ENCODE results near the gene NFIA. TPM values are rescaled to one million over a fixed set of nuclear protein-coding genes. Genes with fewer than 3 reads are reported as not detected.

NFIA gene
- total RNA-seq, 2 donors from 2014 or later: 17.3 to 27.3 TPM

- no peaks in the 10 kb centered on the region for H3K27me3 Mint-ChIP-seq (ENCODE audit: low read depth)
- ATAC-seq (replicated peaks in 1 of 2): no peak
Observed at GRCh38 chr1:61392409-61393242, 310.3 kb downstream of the NFIA start.

GRCh38 chr1:61393575-61393974 lies 311.2 kb downstream of the NFIA start:
- no peaks in the 10 kb centered on the region for H3K9me3 Mint-ChIP-seq
- H3K27ac Mint-ChIP-seq: no peak overlapping the region
- H3K4me1 Mint-ChIP-seq (ENCODE audit: low read depth): peaks cover 3% of the 10 kb centered on the region
- no peak for ATAC-seq (replicated peaks in 1 of 2)
- DNase-seq: no peak
- peaks cover 0 to 2% of the 10 kb centered on the region in 2 donors for H3K36me3 Mint-ChIP-seq (ENCODE audit: insufficient read depth in 2 of 2)
- H3K27me3 Mint-ChIP-seq (ENCODE audit: low read depth): no peaks in the 10 kb centered on the region
- H3K4me3 Mint-ChIP-seq: no peak overlapping the region

More at GRCh38 chr1:61392409-61393242, 310.3 kb downstream of the NFIA start:
- no peak overlapping the region for H3K4me3 Mint-ChIP-seq
- DNase-seq: no peak
- H3K4me1 Mint-ChIP-seq (ENCODE audit: low read depth): peaks cover 13% of the 10 kb centered on the region
- no peaks in the 10 kb centered on the region for H3K9me3 Mint-ChIP-seq
- H3K36me3 Mint-ChIP-seq (ENCODE audit: insufficient read depth in 2 of 2): peaks cover 0 to 2% of the 10 kb centered on the region in 2 donors
- no peak overlapping the region for H3K27ac Mint-ChIP-seq

DNA sequence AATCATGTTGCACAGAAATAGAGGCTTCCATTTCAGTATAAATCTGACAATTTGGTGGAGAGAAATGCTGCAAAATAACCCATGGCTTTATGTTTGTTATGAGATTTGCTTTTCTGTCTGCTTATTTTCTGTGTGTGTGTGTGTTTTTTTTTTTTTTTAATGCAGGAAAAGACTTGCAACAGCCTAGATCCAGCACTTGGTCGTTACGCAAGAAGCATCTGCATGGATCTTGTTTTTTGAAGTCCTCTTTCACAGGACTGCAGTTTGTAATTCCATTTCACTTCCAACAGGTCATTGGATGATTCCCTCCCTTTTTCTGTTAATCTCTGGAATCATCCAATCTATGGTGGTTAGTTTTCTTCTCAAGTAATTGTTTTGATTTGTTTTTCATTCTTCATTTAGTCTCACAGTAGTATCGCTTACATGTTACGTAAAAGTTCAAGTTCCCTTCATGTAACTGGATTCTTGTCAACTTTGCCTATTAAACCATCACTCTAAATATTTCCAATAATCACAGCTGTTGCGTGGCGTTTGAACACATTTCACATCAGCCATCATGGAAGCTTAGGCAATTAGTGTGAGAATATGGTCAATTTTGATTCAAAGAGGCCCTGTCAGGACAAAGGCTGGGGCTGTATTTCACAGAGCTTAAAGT lies 312.9 kb downstream of the NFIA start:
- H3K27me3 Mint-ChIP-seq (ENCODE audit: low read depth): no peaks in the 10 kb centered on the region
- H3K36me3 Mint-ChIP-seq (ENCODE audit: insufficient read depth in 2 of 2): no peaks in the 10 kb centered on the region
- no peaks in the 10 kb centered on the region for H3K4me1 Mint-ChIP-seq (ENCODE audit: low read depth)
- H3K27ac Mint-ChIP-seq: no peak overlapping the region
- DNase-seq (no peak), ATAC-seq (replicated peaks in 1 of 2) (no peak)
- H3K4me3 Mint-ChIP-seq: no peak overlapping the region
- H3K9me3 Mint-ChIP-seq: no peaks in the 10 kb centered on the region

DNA sequence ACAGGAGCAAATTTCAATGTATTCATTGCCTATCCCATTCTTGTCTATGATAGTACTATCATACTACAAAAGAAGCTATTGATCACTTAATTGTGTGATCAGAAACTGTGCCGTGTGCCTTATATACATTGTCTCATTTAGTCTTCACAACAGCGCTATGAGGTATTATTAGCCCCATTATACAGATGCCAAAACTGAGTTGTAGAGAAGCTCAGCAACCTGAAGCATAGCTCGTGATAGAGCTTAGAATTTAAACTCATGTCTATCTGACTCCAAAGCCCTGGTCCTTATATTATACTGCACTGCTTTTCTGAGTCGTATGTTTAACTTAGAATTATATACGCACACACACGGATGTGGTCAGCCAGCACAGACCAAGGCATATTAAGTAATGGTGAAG lies 315.1 kb downstream of the NFIA start:
- Mint-ChIP-seq H3K9me3 (no peaks in the 10 kb centered on the region), H3K4me3 (no peak overlapping the region), H3K27ac (no peak overlapping the region), H3K36me3 (ENCODE audit: insufficient read depth in 2 of 2) (no peaks in the 10 kb centered on the region), H3K27me3 (ENCODE audit: low read depth) (no peaks in the 10 kb centered on the region), H3K4me1 (ENCODE audit: low read depth) (no peaks in the 10 kb centered on the region)
- ATAC-seq (replicated peaks in 1 of 2): no peak
- no peak for DNase-seq

- Mint-ChIP-seq H3K4me1 (ENCODE audit: low read depth) (no peaks in the 10 kb centered on the region), H3K36me3 (ENCODE audit: insufficient read depth in 2 of 2) (no peaks in the 10 kb centered on the region), H3K27me3 (ENCODE audit: low read depth) (no peaks in the 10 kb centered on the region), H3K9me3 (no peaks in the 10 kb centered on the region), H3K27ac (no peak overlapping the region), H3K4me3 (no peak overlapping the region)
- no peak for ATAC-seq (replicated peaks in 1 of 2)
- DNase-seq: no peak
Observed at GRCh38 chr1:61397935-61398334, 315.6 kb downstream of the NFIA start.

- H3K4me3 Mint-ChIP-seq: no peak overlapping the region
- no peak for DNase-seq
- H3K27ac Mint-ChIP-seq: no peak overlapping the region
- no peaks in the 10 kb centered on the region for H3K9me3 Mint-ChIP-seq
- ATAC-seq (replicated peaks in 1 of 2): no peak
- H3K4me1 Mint-ChIP-seq (ENCODE audit: low read depth): peaks cover 3% of the 10 kb centered on the region
- H3K27me3 Mint-ChIP-seq (ENCODE audit: low read depth): no peaks in the 10 kb centered on the region
- no peaks in the 10 kb centered on the region for H3K36me3 Mint-ChIP-seq (ENCODE audit: insufficient read depth in 2 of 2)
Observed at GRCh38 chr1:61399199-61399598, 316.8 kb downstream of the NFIA start.

DNA sequence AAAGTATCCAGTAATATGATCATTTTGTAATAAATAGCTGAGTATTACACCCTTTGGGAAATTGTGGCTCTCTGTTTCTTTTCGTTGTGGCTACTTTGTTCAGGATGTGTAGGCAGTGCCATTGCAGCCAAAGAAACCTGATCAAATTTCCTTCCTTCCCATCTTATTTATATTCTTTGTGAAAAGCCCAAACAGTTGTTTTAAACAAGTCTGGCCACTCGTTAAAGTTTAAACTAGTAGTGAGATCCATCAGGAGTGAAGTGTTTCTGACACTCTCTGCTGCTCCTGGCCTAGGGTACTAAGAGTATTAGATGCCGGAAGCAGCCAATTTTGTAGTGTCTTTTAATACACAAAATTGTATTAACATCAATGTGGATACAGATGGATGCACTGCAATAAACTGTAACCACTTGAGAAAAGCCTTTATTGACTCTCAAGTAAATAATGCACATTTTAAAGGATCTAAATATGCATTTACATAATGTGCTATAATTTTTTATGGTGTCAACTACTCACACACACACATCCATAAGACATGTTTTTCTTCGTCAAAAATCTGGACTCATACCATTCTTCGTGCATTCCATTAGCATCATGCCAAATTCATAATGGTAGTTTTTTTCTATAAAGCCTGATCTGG lies 317.9 kb downstream of the NFIA start:
- Mint-ChIP-seq H3K9me3 (no peaks in the 10 kb centered on the region), H3K27me3 (ENCODE audit: low read depth) (no peaks in the 10 kb centered on the region), H3K36me3 (ENCODE audit: insufficient read depth in 2 of 2) (no peaks in the 10 kb centered on the region), H3K4me3 (no peak overlapping the region), H3K4me1 (ENCODE audit: low read depth) (peaks cover 4% of the 10 kb centered on the region), H3K27ac (no peak overlapping the region)
- DNase-seq (no peak), ATAC-seq (replicated peaks in 1 of 2) (no peak)

DNA sequence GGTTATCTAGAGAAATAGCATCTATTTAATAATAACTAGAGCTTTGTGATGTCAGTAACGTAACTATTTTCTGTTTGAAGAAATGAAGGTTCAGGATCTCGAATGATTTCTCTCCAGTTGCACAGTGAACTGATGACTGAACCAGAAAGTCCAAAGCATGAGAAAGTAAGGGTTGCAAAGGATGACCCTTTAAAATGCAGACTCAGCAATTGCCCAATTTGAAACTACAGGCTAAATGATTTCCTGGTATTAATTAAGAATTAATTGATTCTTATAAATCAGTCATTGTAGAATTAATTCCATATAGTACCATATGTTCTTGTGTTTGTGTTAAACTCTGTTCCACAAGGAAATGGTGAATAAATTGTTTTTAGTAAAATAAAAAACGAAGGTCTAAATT lies 318.6 kb downstream of the NFIA start:
- Mint-ChIP-seq H3K27me3 (ENCODE audit: low read depth) (no peaks in the 10 kb centered on the region), H3K27ac (no peak overlapping the region), H3K36me3 (ENCODE audit: insufficient read depth in 2 of 2) (no peaks in the 10 kb centered on the region), H3K4me1 (ENCODE audit: low read depth) (peaks cover 4% of the 10 kb centered on the region), H3K4me3 (no peak overlapping the region), H3K9me3 (no peaks in the 10 kb centered on the region)
- DNase-seq (no peak), ATAC-seq (replicated peaks in 1 of 2) (no peak)

DNA sequence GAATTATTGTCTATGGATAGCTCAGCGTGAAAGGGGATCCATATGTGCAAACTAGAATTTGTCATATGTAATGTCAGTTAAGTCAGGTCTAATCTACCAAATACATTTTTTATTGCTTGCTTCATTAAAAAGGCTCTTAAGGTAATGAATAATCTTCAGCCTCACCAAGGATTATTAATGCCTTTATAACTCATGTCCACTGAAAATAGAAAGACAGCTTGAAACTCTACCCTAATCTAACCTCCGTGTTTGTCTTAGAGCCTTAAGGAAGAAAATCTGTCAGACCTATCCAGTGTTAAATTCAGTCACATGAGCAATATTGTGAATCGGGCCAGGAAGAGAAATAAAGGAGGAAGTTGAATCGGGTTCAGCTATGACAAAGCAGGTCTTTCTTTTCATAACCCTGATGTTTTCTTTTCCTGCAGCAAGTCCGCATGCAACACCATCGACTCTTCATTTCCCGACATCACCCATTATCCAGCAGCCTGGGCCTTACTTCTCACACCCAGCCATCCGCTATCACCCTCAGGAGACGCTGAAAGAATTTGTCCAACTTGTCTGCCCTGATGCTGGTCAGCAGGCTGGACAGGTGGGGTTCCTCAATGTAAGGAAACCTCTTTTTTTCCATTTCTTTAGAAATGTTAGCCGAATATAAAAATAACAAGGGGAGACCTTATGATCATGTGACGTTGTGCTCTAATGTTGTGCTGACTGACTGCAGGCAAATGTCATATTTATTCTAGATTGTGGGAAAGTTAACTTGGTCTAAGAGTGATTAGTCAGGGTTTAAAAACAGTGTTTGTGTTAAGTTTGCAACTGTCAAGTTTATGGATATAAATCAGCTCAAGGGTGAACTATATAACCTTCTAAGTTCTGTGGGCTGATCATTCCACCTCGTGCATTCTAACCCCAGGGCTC lies 321.6 kb downstream of the NFIA start:
- ATAC-seq (replicated peaks in 1 of 2) (no peak), DNase-seq (no peak)
- Mint-ChIP-seq H3K36me3 (ENCODE audit: insufficient read depth in 2 of 2) (peaks cover 4 to 6% of the 10 kb centered on the region in 2 donors), H3K27me3 (ENCODE audit: low read depth) (no peaks in the 10 kb centered on the region), H3K27ac (no peak overlapping the region), H3K4me3 (no peak overlapping the region), H3K4me1 (ENCODE audit: low read depth) (peaks cover 4% of the 10 kb centered on the region), H3K9me3 (no peaks in the 10 kb centered on the region)

GRCh38 chr1:61404597-61405376 lies 322.4 kb downstream of the NFIA start:
- H3K4me1 Mint-ChIP-seq (ENCODE audit: low read depth): peaks cover 4% of the 10 kb centered on the region
- H3K27me3 Mint-ChIP-seq (ENCODE audit: low read depth): no peaks in the 10 kb centered on the region
- no peaks in the 10 kb centered on the region for H3K9me3 Mint-ChIP-seq
- DNase-seq: no peak
- H3K27ac Mint-ChIP-seq: no peak overlapping the region
- H3K36me3 Mint-ChIP-seq (ENCODE audit: insufficient read depth in 2 of 2): peaks cover 4 to 6% of the 10 kb centered on the region in 2 donors
- no peak overlapping the region for H3K4me3 Mint-ChIP-seq
- ATAC-seq (replicated peaks in 1 of 2): no peak

- DNase-seq: no peak
- peaks cover 4% of the 10 kb centered on the region for H3K4me1 Mint-ChIP-seq (ENCODE audit: low read depth)
- peaks cover 4 to 6% of the 10 kb centered on the region in 2 donors for H3K36me3 Mint-ChIP-seq (ENCODE audit: insufficient read depth in 2 of 2)
- ATAC-seq (replicated peaks in 1 of 2): no peak
- no peak overlapping the region for H3K4me3 Mint-ChIP-seq
- no peak overlapping the region for H3K27ac Mint-ChIP-seq
- H3K9me3 Mint-ChIP-seq: no peaks in the 10 kb centered on the region
- H3K27me3 Mint-ChIP-seq (ENCODE audit: low read depth): no peaks in the 10 kb centered on the region
Observed at GRCh38 chr1:61406467-61406866, 324.1 kb downstream of the NFIA start.

DNA sequence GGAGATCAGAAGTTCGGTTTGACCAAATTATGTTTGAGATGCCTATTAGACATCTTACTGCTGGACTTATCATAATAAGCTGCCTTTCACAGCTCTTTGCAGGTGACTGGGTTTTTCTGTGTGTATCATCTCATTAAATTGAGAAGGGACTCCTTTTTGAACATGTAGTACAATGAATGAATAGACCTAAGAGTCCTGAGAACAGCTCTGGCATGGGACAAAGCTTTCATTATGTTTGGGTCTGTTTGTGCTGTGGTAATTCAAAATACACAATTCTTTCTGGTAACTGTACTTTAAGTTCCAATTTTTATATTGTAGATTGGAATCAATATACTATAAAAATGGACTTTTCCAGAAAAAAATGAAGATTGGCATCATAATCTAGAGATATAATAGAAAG lies 330.2 kb downstream of the NFIA start:
- H3K4me1 Mint-ChIP-seq (ENCODE audit: low read depth): no peaks in the 10 kb centered on the region
- DNase-seq: no peak
- no peaks in the 10 kb centered on the region for H3K27me3 Mint-ChIP-seq (ENCODE audit: low read depth)
- H3K9me3 Mint-ChIP-seq: no peaks in the 10 kb centered on the region
- H3K4me3 Mint-ChIP-seq: no peak overlapping the region
- no peak overlapping the region for H3K27ac Mint-ChIP-seq
- ATAC-seq (replicated peaks in 1 of 2): no peak
- peaks cover under 1% of the 10 kb centered on the region in 2 donors for H3K36me3 Mint-ChIP-seq (ENCODE audit: insufficient read depth in 2 of 2)
